A673 (cell line): Measurements from ENCODE around the gene MYOF. TPM values are rescaled to one million over a fixed set of nuclear protein-coding genes. Genes with fewer than 3 reads are reported as not detected.

Source experiments
- BruUV-seq: library from RNA; stranded (reverse); fragments of 400-500 nt; replicated peaks from 2 replicates; lab custom pipeline; 2021; lab: Mats Ljungman, UMichigan
- CTCF ChIA-PET: fragments of 300-600 bp; sonication (Branson Sonifier 250); formaldehyde crosslinking; loops from one replicate; lab custom pipeline; 2022; ENCODE audit warnings: antibody characterized with exemption; lab: Charles Lee
- POLR2A ChIA-PET: fragments of 300-600 bp; sonication (Branson Sonifier 250); formaldehyde crosslinking; loops from one replicate; lab custom pipeline; 2022; ENCODE audit warnings: antibody characterized with exemption; ENCODE audit not compliant: low non-redundant PET; lab: Charles Lee
- DNase-seq: peaks from one replicate; pipeline ENCODE4 v3.0.0-alpha.2; 2015; ENCODE audit warnings: low spot score
- H3K27ac ChIP-seq: fragments of 200-600 bp; sonication (generic); 2 replicates; pipeline ENCODE4 v1.5.1; 2016; ENCODE audit warnings: mixed run types, low read depth, mild to moderate bottlenecking, mixed read lengths, antibody characterized with exemption, low read length; ENCODE audit not compliant: poor library complexity, severe bottlenecking
- H3K27me3 ChIP-seq: fragments of 200-600 bp; sonication (generic); replicated peaks from 2 replicates; pipeline ENCODE4 v1.6.1; 2017; ENCODE audit warnings: mixed run types, low read depth, mild to moderate bottlenecking, mixed read lengths, antibody characterized with exemption, low read length; ENCODE audit not compliant: insufficient read depth, poor library complexity
- H3K36me3 ChIP-seq: fragments of 200-600 bp; sonication (generic); 2 replicates; pipeline ENCODE4 v1.6.1; 2016; ENCODE audit warnings: mixed run types, mild to moderate bottlenecking, mixed read lengths, antibody characterized with exemption, low read length; ENCODE audit not compliant: insufficient read depth, poor library complexity, severe bottlenecking
- H3K4me1 ChIP-seq: fragments of 200-600 bp; sonication (generic); 2 replicates; pipeline ENCODE4 v1.6.1; 2017; ENCODE audit warnings: mixed run types, mild to moderate bottlenecking, mixed read lengths, antibody characterized with exemption, low read length; ENCODE audit not compliant: insufficient read depth, poor library complexity, severe bottlenecking
- H3K4me3 ChIP-seq: fragments of 200-600 bp; sonication (generic); 2 replicates; pipeline ENCODE4 v1.5.1; 2016; ENCODE audit warnings: low read depth, mixed run types, mild to moderate bottlenecking, mixed read lengths, low read length; ENCODE audit not compliant: poor library complexity, severe bottlenecking
- H3K9me3 ChIP-seq: fragments of 200-600 bp; sonication (generic); 2 replicates; pipeline ENCODE4 v1.6.1; 2016; ENCODE audit warnings: mixed run types, low read depth, mild to moderate bottlenecking, mixed read lengths, antibody characterized with exemption, low read length; ENCODE audit not compliant: poor library complexity, severe bottlenecking
- EZH2 ChIP-seq: fragments of 200-600 bp; sonication (generic); IDR thresholded peaks from 2 replicates; pipeline ENCODE4 v1.6.1; 2017; ENCODE audit warnings: borderline replicate concordance, low read depth, mild to moderate bottlenecking, mixed read lengths, antibody characterized with exemption, low read length; ENCODE audit not compliant: poor library complexity, severe bottlenecking
- intact Hi-C: fragments of 100-400 bp; cut with micrococcal nuclease; formaldehyde crosslinking; loops from one replicate; pipeline ENCODE4 v1.10.0; 2022; ENCODE audit not compliant: unreplicated experiment
- total RNA-seq: library from RNA; stranded (reverse); gene quantifications from 2 replicates; pipeline ENCODE4 v1.2.3, GENCODE V29; 2021
- TF ChIP-seq, protein P1 (sequence below): fragments of 300-800, 200-600 bp; sonication (generic); conservative IDR thresholded peaks from 2 replicates; pipeline ENCODE4 v1.5.1; 2017; ENCODE audit warnings: low read depth, mild to moderate bottlenecking, antibody characterized with exemption, low read length, moderate library complexity, mixed read lengths

MYOF gene
- total RNA-seq, 1 experiment from 2014 or later, result 24.2 TPM

DNA sequence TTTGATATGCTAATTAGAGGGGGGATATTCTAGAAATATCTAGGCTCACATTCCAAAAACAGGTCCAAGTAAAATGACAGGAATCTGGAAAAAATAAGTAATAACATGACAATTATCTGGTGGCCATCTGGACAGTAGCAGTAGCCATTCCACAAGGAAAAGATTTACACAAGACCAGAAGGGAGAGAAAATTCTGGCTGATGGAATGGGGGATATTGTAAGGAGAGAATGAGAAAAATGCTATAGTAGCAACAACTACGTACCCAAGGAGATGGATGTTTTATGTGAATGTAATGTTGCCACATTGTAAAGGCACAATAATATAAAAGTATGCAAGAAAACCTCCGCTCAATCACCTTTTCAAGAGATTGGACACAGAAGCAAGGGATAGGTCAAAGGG lies 5.4 kb downstream of the MYOF start:
- TF ChIP-seq, protein P1, sequence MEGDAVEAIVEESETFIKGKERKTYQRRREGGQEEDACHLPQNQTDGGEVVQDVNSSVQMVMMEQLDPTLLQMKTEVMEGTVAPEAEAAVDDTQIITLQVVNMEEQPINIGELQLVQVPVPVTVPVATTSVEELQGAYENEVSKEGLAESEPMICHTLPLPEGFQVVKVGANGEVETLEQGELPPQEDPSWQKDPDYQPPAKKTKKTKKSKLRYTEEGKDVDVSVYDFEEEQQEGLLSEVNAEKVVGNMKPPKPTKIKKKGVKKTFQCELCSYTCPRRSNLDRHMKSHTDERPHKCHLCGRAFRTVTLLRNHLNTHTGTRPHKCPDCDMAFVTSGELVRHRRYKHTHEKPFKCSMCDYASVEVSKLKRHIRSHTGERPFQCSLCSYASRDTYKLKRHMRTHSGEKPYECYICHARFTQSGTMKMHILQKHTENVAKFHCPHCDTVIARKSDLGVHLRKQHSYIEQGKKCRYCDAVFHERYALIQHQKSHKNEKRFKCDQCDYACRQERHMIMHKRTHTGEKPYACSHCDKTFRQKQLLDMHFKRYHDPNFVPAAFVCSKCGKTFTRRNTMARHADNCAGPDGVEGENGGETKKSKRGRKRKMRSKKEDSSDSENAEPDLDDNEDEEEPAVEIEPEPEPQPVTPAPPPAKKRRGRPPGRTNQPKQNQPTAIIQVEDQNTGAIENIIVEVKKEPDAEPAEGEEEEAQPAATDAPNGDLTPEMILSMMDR, result no peak
- no peak for TF ChIP-seq EZH2
- intact Hi-C loops, result loop anchor here (2.0 kb wide), 1 partner anchor 40 kb away; no protein-coding TSS in a partner anchor
- DNase-seq, result no peak
- ChIA-PET CTCF (interaction anchor here (0.7 kb wide), 1 partner anchor 64 kb away, joined by 14 read pairs; no protein-coding TSS in a partner anchor), POLR2A (no interaction called here)
- no peaks in the 10 kb centered on the region for H3K36me3 ChIP-seq
- H3K27ac ChIP-seq, result no peak overlapping the region
- H3K4me3 ChIP-seq, result no peak overlapping the region
- no peaks in the 10 kb centered on the region for H3K9me3 ChIP-seq
- BruUV-seq, result no TSS peak
- H3K27me3 ChIP-seq, result no peaks in the 10 kb centered on the region
- H3K4me1 ChIP-seq, result no peaks in the 10 kb centered on the region

- Histone ChIP-seq H3K36me3 (no peaks in the 10 kb centered on the region), H3K27me3 (no peaks in the 10 kb centered on the region), H3K27ac (no peak overlapping the region), H3K4me1 (peaks cover 4% of the 10 kb centered on the region), H3K9me3 (no peaks in the 10 kb centered on the region), H3K4me3 (no peak overlapping the region)
- no TSS peak for BruUV-seq
- TF ChIP-seq, protein P1, result no peak
- no peak for TF ChIP-seq EZH2
- DNase-seq, result no peak
- intact Hi-C loops, result loop anchor here (2.0 kb wide), 1 partner anchor 39 kb away; no protein-coding TSS in a partner anchor
- CTCF ChIA-PET, result interaction anchor here (0.7 kb wide), 2 partner anchors 63 to 100 kb away, joined by 3 to 14 read pairs; no protein-coding TSS in a partner anchor
- POLR2A ChIA-PET, result no interaction called here
These were observed 6.3 kb downstream of the MYOF start for GRCh38 chr10:93475871-93476270.

DNA sequence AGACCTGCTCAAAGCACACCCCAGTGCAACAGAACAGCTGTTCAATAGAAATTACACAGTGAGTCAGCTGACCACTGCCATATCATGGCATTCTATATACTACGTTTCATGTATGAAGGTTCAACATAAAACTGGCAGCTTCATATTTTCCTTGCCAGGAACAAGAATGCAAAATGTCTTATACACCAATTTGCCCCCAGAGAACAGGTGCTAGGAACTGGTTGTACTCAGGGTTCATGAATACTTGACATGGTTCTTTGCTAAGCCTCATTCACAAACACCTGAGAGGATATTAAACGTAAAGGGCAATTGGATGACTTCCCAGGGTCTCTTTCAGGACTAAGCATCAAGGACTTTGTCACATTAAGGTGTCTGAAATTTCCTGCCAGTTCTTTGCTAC lies 6.9 kb downstream of the MYOF start:
- Histone ChIP-seq H3K4me3 (no peak overlapping the region), H3K9me3 (no peaks in the 10 kb centered on the region), H3K27me3 (no peaks in the 10 kb centered on the region), H3K27ac (no peak overlapping the region), H3K36me3 (no peaks in the 10 kb centered on the region), H3K4me1 (peaks cover 6% of the 10 kb centered on the region)
- CTCF ChIA-PET, result no interaction called here
- intact Hi-C loops, result no loop called here
- POLR2A ChIA-PET, result no interaction called here
- TF ChIP-seq, protein P1, result no peak
- TF ChIP-seq EZH2, result no peak
- no peak for DNase-seq
- no TSS peak for BruUV-seq
